Measurements from ENCODE around the gene HNF4A.

The HNF4A gene

DNA sequence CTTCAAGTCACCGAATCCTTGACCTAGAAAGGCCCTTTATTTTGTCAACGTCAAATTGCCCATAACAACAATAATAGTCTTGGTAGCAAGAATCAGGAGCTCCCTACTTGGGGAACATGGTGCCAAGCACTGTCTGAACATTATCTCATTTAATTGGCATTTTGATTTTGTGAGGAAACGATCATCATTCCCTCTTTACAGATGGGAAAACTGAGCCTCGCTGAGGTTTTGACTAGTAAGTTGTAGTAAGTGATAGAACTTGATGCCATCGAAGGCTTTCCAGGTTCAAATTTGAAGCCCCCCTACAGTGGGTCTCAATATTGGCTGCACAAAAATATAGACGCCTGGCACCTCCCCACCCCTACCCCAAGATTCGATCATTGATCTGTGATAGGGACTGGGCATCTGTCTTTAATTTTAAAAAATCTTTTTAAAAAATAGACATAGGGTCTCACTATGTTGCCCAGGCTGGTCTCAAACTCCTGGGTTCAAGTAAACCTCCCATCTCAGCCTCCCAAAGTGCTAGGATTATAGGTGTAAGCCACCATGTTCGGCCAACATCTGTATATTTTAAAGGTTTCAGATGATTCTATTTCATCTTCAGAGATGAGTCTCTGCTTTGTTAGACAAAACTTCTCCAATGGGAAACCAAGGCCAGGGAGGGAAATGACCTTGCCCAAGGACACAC, 36.7 kb downstream of the HNF4A start:
- no peak overlapping the region for H3K4me3 ChIP-seq (ENCODE audit: low read depth, low read length)
- no peak for DNase-seq (ENCODE audit: low read depth)
- TF ChIP-seq, protein P1, sequence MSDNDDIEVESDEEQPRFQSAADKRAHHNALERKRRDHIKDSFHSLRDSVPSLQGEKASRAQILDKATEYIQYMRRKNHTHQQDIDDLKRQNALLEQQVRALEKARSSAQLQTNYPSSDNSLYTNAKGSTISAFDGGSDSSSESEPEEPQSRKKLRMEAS (IDR thresholded peaks at IDR 0.05; ENCODE audit: low read depth, low read length) = no peak
- TF ChIP-seq POLR2A (IDR thresholded peaks at IDR 0.05; ENCODE audit: extremely low read depth, insufficient read length) = no peak
- TF ChIP-seq, protein P2, sequence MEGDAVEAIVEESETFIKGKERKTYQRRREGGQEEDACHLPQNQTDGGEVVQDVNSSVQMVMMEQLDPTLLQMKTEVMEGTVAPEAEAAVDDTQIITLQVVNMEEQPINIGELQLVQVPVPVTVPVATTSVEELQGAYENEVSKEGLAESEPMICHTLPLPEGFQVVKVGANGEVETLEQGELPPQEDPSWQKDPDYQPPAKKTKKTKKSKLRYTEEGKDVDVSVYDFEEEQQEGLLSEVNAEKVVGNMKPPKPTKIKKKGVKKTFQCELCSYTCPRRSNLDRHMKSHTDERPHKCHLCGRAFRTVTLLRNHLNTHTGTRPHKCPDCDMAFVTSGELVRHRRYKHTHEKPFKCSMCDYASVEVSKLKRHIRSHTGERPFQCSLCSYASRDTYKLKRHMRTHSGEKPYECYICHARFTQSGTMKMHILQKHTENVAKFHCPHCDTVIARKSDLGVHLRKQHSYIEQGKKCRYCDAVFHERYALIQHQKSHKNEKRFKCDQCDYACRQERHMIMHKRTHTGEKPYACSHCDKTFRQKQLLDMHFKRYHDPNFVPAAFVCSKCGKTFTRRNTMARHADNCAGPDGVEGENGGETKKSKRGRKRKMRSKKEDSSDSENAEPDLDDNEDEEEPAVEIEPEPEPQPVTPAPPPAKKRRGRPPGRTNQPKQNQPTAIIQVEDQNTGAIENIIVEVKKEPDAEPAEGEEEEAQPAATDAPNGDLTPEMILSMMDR (IDR thresholded peaks at IDR 0.05; ENCODE audit: low read depth, low read length) = no peak
- TF ChIP-seq MYC (IDR thresholded peaks at IDR 0.05; ENCODE audit: low read depth, low read length) = no peak

DNA sequence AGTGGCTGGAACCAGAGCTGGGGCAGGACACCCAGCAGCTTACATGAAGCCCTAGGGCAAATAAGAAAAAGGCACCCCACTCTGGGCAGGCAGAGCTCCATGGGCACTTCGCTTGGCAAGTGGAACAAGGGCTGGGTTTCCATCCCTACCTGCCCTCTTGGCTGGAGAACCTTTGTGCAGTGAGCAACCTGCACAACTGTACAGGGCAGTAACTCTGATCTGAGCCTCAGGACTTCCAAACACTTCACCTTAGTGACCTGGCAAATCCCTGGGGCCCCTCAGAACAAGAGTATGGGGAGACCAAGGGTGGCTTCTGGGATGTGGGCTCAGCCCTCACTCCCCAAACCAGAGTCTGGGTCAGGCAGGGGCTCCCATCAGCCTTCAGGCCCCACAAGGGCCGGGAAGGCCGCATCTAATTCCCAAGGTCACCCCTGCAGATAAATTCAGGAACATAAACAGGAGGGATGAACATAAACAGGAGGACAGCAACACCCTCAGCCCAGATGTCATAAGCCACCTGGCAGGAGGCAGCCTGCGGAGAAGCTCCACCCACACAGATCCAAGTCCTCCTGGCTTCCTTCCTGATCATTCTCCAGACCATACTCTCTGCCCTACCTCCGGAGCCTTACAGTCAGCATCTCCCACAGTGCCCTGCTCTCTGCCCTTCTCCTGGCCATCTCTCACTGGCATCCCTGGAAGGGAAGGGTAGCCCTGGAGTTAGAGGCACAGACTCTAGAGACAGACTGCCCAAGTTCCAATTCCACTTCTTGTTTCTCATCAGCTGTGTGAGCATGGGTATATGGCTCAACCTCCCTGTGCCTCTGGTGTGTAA, 37.5 kb downstream of the HNF4A start:
- TF ChIP-seq POLR2A (IDR thresholded peaks at IDR 0.05; ENCODE audit: extremely low read depth, insufficient read length) (no peak), MYC (IDR thresholded peaks at IDR 0.05; ENCODE audit: low read depth, low read length) (no peak)
- TF ChIP-seq, protein P1 (IDR thresholded peaks at IDR 0.05; ENCODE audit: low read depth, low read length) = no peak
- TF ChIP-seq, protein P2 (IDR thresholded peaks at IDR 0.05; ENCODE audit: low read depth, low read length) = no peak
- H3K4me3 ChIP-seq (ENCODE audit: low read depth, low read length) = no peak overlapping the region
- DNase-seq (ENCODE audit: low read depth) = no peak

DNA sequence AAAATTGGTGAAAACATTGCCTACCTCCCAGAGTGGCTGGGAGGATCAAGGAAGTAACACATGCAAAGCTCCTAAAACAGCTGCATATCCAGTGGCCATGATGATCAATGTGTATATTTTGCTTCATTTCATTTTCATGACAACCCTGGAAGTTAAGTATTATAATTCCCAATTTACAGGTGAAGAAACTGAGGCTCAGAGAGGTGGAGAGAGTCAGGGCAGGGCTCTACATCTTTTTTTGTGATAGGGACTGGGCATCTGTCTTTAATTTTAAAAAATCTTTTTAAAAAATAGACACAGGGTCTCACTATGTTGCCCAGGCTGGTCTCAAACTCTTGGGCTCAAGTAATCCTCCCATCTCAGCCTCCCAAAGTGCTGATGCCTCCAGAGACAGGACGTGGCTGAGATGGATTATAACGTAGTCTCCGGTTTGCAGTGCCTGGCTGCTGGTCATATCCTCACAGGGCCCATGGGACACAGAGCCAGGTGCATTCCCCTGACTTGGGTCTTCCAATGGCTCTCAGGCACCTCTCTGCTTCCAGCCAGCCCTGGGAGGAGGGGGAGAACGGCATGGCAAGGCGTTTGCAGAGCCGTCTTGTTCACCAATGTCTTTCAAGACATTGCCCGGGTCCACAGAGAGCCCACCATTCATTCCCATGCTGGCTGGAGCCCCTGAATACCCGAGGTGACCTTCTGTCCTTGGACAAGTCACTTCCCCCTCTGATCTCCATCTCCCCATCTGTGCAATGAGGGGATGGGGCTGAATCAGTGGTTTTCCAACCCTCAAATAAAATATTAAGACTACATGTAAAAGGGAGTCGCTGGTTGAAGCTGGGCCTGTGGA, 38.3 kb downstream of the HNF4A start:
- no peak overlapping the region for H3K4me3 ChIP-seq (ENCODE audit: low read depth, low read length)
- peak; percentile 20 for DNase-seq (ENCODE audit: low read depth)
- no peak for TF ChIP-seq POLR2A (IDR thresholded peaks at IDR 0.05; ENCODE audit: extremely low read depth, insufficient read length)
- TF ChIP-seq, protein P2 (IDR thresholded peaks at IDR 0.05; ENCODE audit: low read depth, low read length) = no peak
- TF ChIP-seq, protein P1 (IDR thresholded peaks at IDR 0.05; ENCODE audit: low read depth, low read length) = no peak
- no peak for TF ChIP-seq MYC (IDR thresholded peaks at IDR 0.05; ENCODE audit: low read depth, low read length)

DNA sequence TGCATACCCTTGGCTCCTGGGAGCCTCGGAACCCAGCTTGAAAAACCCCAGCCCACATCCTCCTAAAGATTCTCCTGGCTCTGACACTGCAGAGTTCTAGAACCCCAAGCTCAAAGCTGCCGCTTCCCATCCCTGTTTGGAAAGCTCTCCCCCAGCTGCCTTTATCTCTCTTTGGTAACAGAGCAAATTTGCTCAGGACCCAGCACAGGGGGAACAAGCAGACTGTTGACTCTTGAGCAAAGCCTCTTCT, 38.9 kb downstream of the HNF4A start:
- DNase-seq (ENCODE audit: low read depth) = no peak
- H3K4me3 ChIP-seq (ENCODE audit: low read depth, low read length) = no peak overlapping the region
- no peak for TF ChIP-seq POLR2A (IDR thresholded peaks at IDR 0.05; ENCODE audit: extremely low read depth, insufficient read length)
- TF ChIP-seq, protein P2 (IDR thresholded peaks at IDR 0.05; ENCODE audit: low read depth, low read length) = no peak
- TF ChIP-seq, protein P1 (IDR thresholded peaks at IDR 0.05; ENCODE audit: low read depth, low read length) = no peak
- no peak for TF ChIP-seq MYC (IDR thresholded peaks at IDR 0.05; ENCODE audit: low read depth, low read length)

DNA sequence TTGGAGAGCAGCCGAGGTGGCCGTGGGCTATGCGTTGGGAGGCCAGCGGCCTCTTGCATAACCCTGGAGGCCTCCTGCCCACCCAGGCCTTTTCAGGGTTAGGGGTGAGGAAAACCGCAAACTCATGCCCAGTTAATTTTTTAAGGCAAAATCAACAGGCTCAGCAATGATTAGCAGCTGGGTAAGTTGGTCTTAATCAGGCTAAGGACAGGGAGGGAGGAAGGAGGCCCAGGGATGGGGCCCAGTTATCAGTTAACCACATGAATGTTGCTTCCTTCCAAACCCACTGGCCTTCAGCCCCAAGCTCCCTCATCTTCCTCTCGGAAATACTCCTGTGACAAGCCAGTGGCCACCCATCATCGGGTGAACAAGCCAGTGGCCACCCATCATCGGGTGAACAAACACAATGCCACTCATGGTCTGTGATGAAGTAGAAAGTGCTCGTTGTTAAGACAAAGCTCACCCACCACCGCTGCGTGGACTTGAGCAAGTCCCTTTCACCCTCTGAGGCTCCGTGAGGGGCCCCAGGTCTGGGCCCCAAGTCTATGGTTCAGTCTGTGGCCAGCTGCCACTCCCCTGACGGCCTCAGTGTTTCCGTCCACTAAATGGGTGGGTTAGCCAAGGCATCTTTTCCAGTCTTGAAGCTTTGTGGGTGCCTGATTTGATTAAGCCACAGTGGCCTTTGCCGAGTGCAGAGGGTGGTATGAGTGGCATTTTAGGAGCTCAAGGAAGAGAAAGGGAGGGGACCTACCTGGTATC, 39.4 kb downstream of the HNF4A start:
- DNase-seq (ENCODE audit: low read depth) = peak; percentile 71
- H3K4me3 ChIP-seq (ENCODE audit: low read depth, low read length) = no peak overlapping the region
- TF ChIP-seq, protein P2 (IDR thresholded peaks at IDR 0.05; ENCODE audit: low read depth, low read length) = no peak
- TF ChIP-seq, protein P1 (IDR thresholded peaks at IDR 0.05; ENCODE audit: low read depth, low read length) = no peak
- TF ChIP-seq MYC (IDR thresholded peaks at IDR 0.05; ENCODE audit: low read depth, low read length) = no peak
- no peak for TF ChIP-seq POLR2A (IDR thresholded peaks at IDR 0.05; ENCODE audit: extremely low read depth, insufficient read length)

Data from NB4 (cell line).